HepG2 (cell line): ENCODE measurements around the gene PPM1H. TPM values are rescaled to one million over a fixed set of nuclear protein-coding genes. Genes with fewer than 3 reads are reported as not detected.
A peak's percentile ranks its signal among the peaks of the same experiment; 100 is the strongest.

Experiments
- CEBPG ChIP-seq: IDR thresholded peaks from 2 replicates; pipeline ENCODE4 v1.6.1; 2016
- EHMT2 ChIP-seq: fragments of 200-600 bp; sonication (generic); IDR thresholded peaks from 2 replicates; pipeline ENCODE4 v1.7.0; 2017; ENCODE audit warnings: antibody characterized with exemption, low read depth, low read length, borderline replicate concordance
- ERF ChIP-seq: IDR thresholded peaks from 2 replicates; pipeline ENCODE4 v1.6.1; 2018; ENCODE audit warnings: missing biosample characterization, missing genetic modification reagents
- FLYWCH1 ChIP-seq: sonication (generic); formaldehyde crosslinking; IDR thresholded peaks from 2 replicates; pipeline ENCODE4 v1.8.1; 2023; ENCODE audit warnings: mild to moderate bottlenecking, missing genetic modification reagents
- FOXP1 ChIP-seq, 2 experiments: fragments of 450-650 bp in 1 of 2; IDR thresholded peaks; 2 replicates each; pipeline ENCODE4 v1.6.1; 2017 to 2018; ENCODE audit warnings: antibody characterized with exemption in 1 of 2
- HNF1A ChIP-seq, 2 experiments: sonication (generic) in 1 of 2; formaldehyde crosslinking in 1 of 2; IDR thresholded peaks; 2 replicates each; pipeline versions ENCODE4 v1.4.0 to v1.6.1; 2016 to 2020; ENCODE audit warnings: borderline replicate concordance in 1 of 2, low read depth in 1 of 2, mild to moderate bottlenecking in 1 of 2, missing genetic modification reagents in 1 of 2
- MED1 ChIP-seq: sonication (generic); formaldehyde crosslinking; IDR thresholded peaks from 2 replicates; pipeline ENCODE4 v1.4.0; 2020; ENCODE audit warnings: missing genetic modification reagents
- NAIF1 ChIP-seq: sonication (generic); formaldehyde crosslinking; IDR thresholded peaks from 2 replicates; pipeline ENCODE4 v1.5.0; 2020; ENCODE audit warnings: mild to moderate bottlenecking, missing genetic modification reagents, borderline replicate concordance
- PHF5A ChIP-seq: IDR thresholded peaks from one replicate; pipeline ENCODE4 v1.6.1; 2018; ENCODE audit warnings: low read depth, missing genetic modification reagents; ENCODE audit not compliant: unreplicated experiment
- RFX5 ChIP-seq: IDR thresholded peaks from 2 replicates; pipeline ENCODE4 v1.6.1; 2011; ENCODE audit warnings: low read depth, low read length, improper control_type of control experiment
- SOX6 ChIP-seq, 2 experiments: fragments of 450-650 bp in 1 of 2; sonication (generic) in 1 of 2; formaldehyde crosslinking in 1 of 2; IDR thresholded peaks; 2 replicates each; pipeline versions ENCODE4 v1.4.0 to v1.6.1; 2017 to 2020; ENCODE audit warnings: antibody characterized with exemption in 1 of 2, mild to moderate bottlenecking in 1 of 2, missing genetic modification reagents in 1 of 2
- SRSF9 ChIP-seq: fragments of 200-400 bp; formaldehyde crosslinking; IDR thresholded peaks from 2 replicates; pipeline ENCODE4 v1.6.1; 2018; ENCODE audit warnings: borderline replicate concordance, mild to moderate bottlenecking, low read depth, low read length; ENCODE audit not compliant: insufficient read depth, poor library complexity, severe bottlenecking
- TFE3 ChIP-seq: IDR thresholded peaks from 2 replicates; pipeline ENCODE4 v1.6.1; 2016
- THYN1 ChIP-seq: sonication (generic); formaldehyde crosslinking; IDR thresholded peaks from 2 replicates; pipeline ENCODE4 v1.8.1; 2023; ENCODE audit warnings: low read depth, mild to moderate bottlenecking, moderate library complexity, missing genetic modification reagents, borderline replicate concordance
- YEATS4 ChIP-seq: sonication (generic); formaldehyde crosslinking; IDR thresholded peaks from 2 replicates; pipeline ENCODE4 v1.4.0; 2020; ENCODE audit warnings: missing genetic modification reagents, borderline replicate concordance
- YY1 ChIP-seq: IDR thresholded peaks from 2 replicates; pipeline ENCODE4 v1.6.1; 2011; ENCODE audit warnings: low read length, low read depth, moderate library complexity, mild to moderate bottlenecking; ENCODE audit not compliant: insufficient read depth, insufficient replicate concordance
- ZBTB7A ChIP-seq: sonication (generic); formaldehyde crosslinking; IDR thresholded peaks from 2 replicates; pipeline ENCODE4 v1.8.0; 2022; ENCODE audit warnings: mild to moderate bottlenecking, missing genetic modification reagents
- ZMYM4 ChIP-seq: sonication (generic); formaldehyde crosslinking; IDR thresholded peaks from 2 replicates; pipeline ENCODE4 v1.8.1; 2023; ENCODE audit warnings: mild to moderate bottlenecking, missing genetic modification reagents
- ZNF503 ChIP-seq: sonication (generic); formaldehyde crosslinking; IDR thresholded peaks from 2 replicates; pipeline ENCODE4 v1.4.0; 2020; ENCODE audit warnings: missing genetic modification reagents
- ZNF569 ChIP-seq: sonication (generic); formaldehyde crosslinking; IDR thresholded peaks from 2 replicates; pipeline ENCODE4 v1.5.0; 2020; ENCODE audit warnings: mild to moderate bottlenecking, missing genetic modification reagents, moderate library complexity, borderline replicate concordance
- ZNF724P ChIP-seq: sonication (generic); formaldehyde crosslinking; IDR thresholded peaks from 2 replicates; pipeline ENCODE4 v1.8.0; 2022; ENCODE audit warnings: missing genetic modification reagents, borderline replicate concordance
- polyA plus RNA-seq, 8 experiments: library from polyadenylated mRNA; depleted of rRNA in 3 of 8; stranded (reverse) in 7 of 8; unstranded in 1 of 8; fragments of >200 nt; fragmentation: Illumina TruSeq in 4 of 8; extraction: Trizol in 4 of 8; gene quantifications; 2 replicates each; pipeline versions ENCODE4 v1.2.1 to v1.2.3, GENCODE V29; 2011 to 2016; ENCODE audit warnings: low read depth in 4 of 8, missing spikeins in 1 of 8, mixed read lengths in 1 of 8; ENCODE audit not compliant: insufficient read depth in 1 of 8
- total RNA-seq, 5 experiments: library from RNA; depleted of rRNA; stranded (reverse); fragments of >200 nt; fragmentation: Illumina TruSeq; extraction: Trizol; gene quantifications; 2 replicates each; pipeline ENCODE4 v1.2.3, GENCODE V29; 2016; ENCODE audit warnings: low read depth in 1 of 5

Gene PPM1H
- total and polyA plus RNA-seq, 2 of the 13 experiments (the other 11 are each of a cell fraction or from before 2014, with no cell fraction given): 29.1 to 38.1 TPM

GRCh38 chr12:62900686-62901272, 34.2 kb downstream of the PPM1H start (continued):
- TF ChIP-seq ZNF503 (CRISPR knock-in tag): 0 out of 2 replicates have a peak, but pooled peaks have one; percentile 58
- TF ChIP-seq RFX5: no peak
- TF ChIP-seq FOXP1 (IDR thresholded peaks at IDR 0.05): no peak
- TF ChIP-seq FOXP1 (CRISPR knock-in tag; IDR thresholded peaks at IDR 0.05): peak; percentile 58; the same call in 1 of the 2 replicates
- TF ChIP-seq ZMYM4 (CRISPR knock-in tag): peak; percentile 73
- no peak for TF ChIP-seq FLYWCH1 (CRISPR knock-in tag)
- TF ChIP-seq HNF1A (IDR thresholded peaks at IDR 0.05; ENCODE audit: low read depth): peak; percentile 32; the same call in 1 of the 2 replicates
- TF ChIP-seq HNF1A (CRISPR knock-in tag; IDR thresholded peaks at IDR 0.05; ENCODE audit: borderline replicate concordance): peak; percentile 62; the same call in 1 of the 2 replicates
- no peak for TF ChIP-seq SRSF9
- no peak for TF ChIP-seq SOX6 (IDR thresholded peaks at IDR 0.05)
- peak; percentile 85 for TF ChIP-seq SOX6 (CRISPR knock-in tag; IDR thresholded peaks at IDR 0.05)
- no peak for TF ChIP-seq EHMT2
- no peak for TF ChIP-seq PHF5A
- no peak for TF ChIP-seq THYN1 (CRISPR knock-in tag)
- TF ChIP-seq ZNF724P: 0 out of 2 replicates have a peak, but pooled peaks have one; percentile 50
- peak; percentile 77 for TF ChIP-seq CEBPG (CRISPR knock-in tag)
- peak; percentile 92 for TF ChIP-seq MED1
- TF ChIP-seq ERF (CRISPR knock-in tag): peak; percentile 46; the same call in 1 of the 2 replicates
- TF ChIP-seq YEATS4 (CRISPR knock-in tag): peak; percentile 47; the same call in 1 of the 2 replicates
- TF ChIP-seq NAIF1 (CRISPR knock-in tag): no peak
- peak; percentile 11; the same call in 1 of the 2 replicates for TF ChIP-seq TFE3 (CRISPR knock-in tag)
- TF ChIP-seq YY1: no peak
- no peak for TF ChIP-seq ZNF569 (CRISPR knock-in tag)
- TF ChIP-seq ZBTB7A: no peak
